Measurements from ENCODE around the gene ABHD5. TPM values are rescaled to one million over a fixed set of nuclear protein-coding genes. Genes with fewer than 3 reads are reported as not detected.

The ABHD5 gene
- total RNA-seq, 4 donors from 2014 or later = 110 to 300 (median 166) TPM

DNA sequence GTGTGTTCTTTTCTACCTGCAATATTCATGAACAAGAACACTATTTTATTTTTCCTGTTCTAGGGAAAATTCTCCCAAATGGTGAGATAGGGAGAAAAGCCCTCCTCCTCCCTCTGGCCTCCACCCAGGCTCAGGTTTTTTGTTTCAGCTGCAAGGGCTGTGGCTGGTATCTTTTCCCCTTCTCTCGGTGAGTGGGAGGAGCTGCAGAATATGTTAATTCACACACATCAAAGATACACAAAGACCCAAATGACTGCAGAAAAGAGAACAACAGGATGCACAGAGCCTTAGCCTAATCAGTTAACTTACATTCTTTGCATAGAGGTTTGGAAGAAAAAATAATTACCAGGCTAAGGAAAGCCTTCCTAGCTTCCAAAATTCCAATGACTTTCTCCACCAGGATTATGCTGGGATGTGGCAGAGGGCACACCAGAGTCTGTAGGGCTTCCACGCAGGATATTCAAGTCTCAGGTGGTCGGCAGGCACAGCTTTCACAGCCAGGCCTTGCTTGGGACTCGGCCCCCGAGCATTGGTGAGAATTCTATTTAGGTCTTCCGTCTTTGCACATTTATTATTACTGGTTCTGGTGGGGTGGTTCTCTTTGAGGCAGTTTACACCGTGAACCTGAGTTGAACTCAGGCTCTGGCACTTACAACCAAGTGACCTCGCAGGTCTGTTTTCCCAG lies 64.9 kb downstream of the ABHD5 start:
- TF ChIP-seq, protein P1, sequence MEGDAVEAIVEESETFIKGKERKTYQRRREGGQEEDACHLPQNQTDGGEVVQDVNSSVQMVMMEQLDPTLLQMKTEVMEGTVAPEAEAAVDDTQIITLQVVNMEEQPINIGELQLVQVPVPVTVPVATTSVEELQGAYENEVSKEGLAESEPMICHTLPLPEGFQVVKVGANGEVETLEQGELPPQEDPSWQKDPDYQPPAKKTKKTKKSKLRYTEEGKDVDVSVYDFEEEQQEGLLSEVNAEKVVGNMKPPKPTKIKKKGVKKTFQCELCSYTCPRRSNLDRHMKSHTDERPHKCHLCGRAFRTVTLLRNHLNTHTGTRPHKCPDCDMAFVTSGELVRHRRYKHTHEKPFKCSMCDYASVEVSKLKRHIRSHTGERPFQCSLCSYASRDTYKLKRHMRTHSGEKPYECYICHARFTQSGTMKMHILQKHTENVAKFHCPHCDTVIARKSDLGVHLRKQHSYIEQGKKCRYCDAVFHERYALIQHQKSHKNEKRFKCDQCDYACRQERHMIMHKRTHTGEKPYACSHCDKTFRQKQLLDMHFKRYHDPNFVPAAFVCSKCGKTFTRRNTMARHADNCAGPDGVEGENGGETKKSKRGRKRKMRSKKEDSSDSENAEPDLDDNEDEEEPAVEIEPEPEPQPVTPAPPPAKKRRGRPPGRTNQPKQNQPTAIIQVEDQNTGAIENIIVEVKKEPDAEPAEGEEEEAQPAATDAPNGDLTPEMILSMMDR (IDR thresholded peaks at IDR 0.05; ENCODE audit: low read depth) = no peak

DNA sequence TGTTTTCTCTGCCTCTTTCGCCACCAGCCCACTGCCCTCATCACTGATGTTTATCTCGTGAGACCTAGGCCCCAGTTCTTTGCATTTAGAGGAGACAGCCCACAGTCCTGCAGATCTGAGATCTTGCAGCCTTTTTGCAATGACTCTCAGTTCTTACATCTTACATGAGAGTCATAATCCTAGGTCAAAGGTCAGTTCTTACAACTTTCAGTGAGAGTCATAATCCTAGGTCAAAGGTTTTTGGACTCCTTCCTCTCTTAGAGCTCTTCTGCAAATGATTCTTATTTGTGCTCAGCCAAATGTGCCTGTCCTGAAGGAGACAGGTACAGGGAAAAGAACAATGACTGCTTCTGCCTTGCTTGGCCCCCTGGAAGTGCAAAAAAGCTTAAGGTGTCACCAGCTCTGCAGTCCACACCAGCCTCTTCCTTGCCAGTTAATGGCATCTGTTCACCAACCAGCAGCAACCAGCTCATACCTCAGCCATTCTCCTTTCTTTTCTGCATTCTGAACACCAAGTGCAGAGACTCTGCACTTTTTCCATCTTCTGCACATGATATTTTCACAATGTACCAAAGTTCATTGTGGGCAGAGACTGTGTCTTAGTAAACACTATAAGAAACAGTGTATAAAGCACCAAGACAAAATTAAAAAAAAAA lies 67.1 kb downstream of the ABHD5 start:
- TF ChIP-seq, protein P1 (IDR thresholded peaks at IDR 0.05; ENCODE audit: low read depth) = no peak

DNA sequence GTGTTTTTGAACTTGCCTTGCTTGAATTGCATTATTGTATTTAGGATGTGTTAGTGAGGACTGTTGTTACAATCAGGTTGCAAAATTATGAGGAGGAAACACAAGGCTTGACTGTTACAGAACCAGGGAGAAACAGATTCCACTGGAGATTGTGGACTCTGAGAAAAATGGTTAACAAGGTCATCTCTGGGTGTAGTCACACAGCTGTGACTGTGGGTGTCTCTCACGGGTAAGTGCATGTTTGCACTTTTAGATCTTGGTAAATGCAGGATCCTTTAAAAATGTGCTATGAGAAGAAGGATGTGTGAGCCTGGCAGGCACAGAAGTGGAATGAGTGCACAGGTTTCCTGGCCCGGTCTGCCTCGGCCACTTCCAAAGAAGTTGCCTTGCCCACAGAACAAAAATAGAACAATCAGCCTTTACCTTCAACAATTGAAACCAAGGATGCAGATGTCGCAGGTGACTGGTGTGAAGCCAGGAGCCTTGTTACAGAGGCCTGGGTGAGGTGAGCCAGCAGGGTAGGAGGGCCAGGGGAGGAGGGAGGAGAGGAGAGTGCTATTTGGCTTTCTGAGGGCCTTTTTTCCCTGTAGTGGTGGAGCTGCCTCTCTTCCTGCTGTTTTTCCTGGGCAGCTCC lies 68.0 kb downstream of the ABHD5 start:
- TF ChIP-seq, protein P1 (IDR thresholded peaks at IDR 0.05; ENCODE audit: low read depth) = no peak

DNA sequence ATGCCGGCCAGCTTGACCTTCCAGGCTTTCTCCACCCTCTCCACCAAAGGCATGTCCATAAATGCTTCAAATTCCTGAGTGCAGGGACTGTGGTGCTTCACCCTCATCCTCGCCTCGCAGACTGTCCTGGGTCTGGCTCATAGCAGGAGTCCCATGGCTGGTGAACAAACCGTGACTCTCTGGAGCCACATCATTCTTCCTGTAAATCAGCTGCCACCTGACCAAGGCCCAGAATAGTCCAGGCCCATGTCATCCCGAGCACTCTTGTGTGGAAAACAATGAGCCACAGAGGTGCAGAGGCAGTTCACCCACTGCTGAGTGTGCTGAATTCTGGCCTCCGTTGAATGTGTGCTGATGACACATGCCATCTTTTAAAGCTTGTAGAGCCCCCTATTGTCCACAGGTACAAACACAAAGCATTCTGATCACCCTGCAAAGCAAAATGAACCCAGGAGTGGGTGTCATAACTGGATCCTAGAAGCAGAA lies 68.6 kb downstream of the ABHD5 start:
- TF ChIP-seq, protein P1 (IDR thresholded peaks at IDR 0.05; ENCODE audit: low read depth) = no peak

DNA sequence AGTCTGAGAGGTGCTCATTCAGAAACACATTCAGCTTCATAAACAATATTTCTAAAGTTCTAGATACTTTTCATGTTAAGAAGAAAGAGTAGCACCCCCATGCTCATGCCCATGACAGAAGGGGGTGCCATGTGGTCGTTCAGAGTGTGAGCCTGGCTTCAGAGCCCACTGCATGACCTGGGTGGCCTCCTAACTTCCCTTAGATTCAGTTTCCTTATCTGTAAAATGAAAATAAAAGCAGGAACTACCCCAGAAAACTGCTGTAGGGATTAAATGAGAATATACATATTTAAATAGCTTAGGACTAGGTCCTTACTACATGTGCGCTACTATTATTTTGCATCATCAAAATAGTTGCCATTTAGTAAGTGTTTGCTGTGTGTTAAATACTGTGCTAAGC lies 69.2 kb downstream of the ABHD5 start:
- TF ChIP-seq, protein P1 (IDR thresholded peaks at IDR 0.05; ENCODE audit: low read depth) = no peak

DNA sequence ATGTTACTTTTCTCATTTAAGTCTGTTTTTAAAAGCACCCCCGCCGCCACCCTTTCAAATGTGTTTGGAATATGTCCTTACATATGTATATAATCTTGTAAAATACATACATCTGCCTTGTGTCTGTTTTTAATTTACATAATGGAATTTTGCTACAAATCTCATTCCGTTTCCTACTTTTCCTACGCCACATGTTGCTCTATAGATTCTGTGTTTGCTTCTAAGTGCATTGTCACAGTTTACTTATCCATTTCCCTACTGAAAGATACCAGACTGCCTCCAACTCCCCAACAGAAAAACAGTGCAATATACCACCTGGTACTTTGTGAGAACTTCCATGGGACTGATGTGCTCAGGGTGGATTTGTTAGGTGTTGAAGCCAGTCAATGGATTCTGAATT lies 70.2 kb downstream of the ABHD5 start:
- TF ChIP-seq, protein P1 (IDR thresholded peaks at IDR 0.05; ENCODE audit: low read depth) = no peak

DNA sequence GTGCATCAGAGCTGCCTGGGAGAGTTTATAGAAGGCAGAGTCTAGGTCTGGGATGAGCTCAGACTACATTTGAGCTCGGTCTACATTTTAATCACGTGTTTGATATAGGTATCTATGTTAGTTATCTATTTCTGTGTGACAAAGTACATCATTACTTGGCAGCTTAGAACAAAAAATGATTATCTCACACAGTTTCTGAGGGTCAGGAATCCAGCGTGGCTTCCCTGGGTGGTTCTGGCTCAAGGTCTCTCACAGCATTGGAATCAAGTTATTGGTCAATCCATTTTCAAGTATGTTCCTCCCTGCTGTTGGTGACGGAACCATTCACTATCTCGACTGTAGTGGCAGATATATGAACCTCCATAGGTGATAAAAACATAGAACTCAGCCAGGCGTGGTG lies 71.7 kb downstream of the ABHD5 start:
- TF ChIP-seq, protein P1 (IDR thresholded peaks at IDR 0.05; ENCODE audit: low read depth) = no peak

All from subcutaneous adipose tissue (tissue), 4 donors.